Body of pancreas (tissue), 4 donors: ENCODE measurements around the gene PIGZ.

Source experiments
- POLR2A ChIP-seq, 3 donors: fragments of 450-650 bp; IDR thresholded peaks; one replicate each; pipeline ENCODE4 v1.6.1; 2016; ENCODE audit warnings: antibody characterized with exemption in 3 of 3, mild to moderate bottlenecking in 2 of 3
- TF ChIP-seq, protein P1 (sequence below), 7 experiments: fragments of 450-650 bp in 4 of 7; fragments of 200-600 bp in 3 of 7; sonication (generic) in 3 of 7; IDR thresholded peaks; one replicate each; pipeline ENCODE4 v1.5.1; 2016 to 2019; ENCODE audit warnings: antibody characterized with exemption in 7 of 7

DNA sequence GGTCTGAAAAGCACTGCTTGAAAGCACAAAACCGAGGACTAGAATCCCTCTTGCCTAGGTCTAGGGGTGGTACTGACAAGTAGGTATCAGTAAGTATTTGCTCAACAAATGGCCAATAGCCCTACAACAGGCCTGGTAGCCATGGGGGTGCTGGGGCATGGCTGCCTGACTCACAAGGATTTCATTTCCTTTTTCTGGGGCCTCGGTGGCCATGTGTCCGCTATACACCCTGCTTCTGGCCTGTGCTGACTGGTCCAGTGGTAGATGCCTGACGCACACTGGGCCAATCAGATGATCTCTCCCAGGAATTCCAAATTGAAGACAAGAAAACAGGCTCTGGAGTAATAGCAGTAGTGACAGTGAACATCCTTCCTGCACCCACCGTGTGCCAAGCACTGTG lies 31.6 kb upstream of the PIGZ start:
- TF ChIP-seq, protein P1, sequence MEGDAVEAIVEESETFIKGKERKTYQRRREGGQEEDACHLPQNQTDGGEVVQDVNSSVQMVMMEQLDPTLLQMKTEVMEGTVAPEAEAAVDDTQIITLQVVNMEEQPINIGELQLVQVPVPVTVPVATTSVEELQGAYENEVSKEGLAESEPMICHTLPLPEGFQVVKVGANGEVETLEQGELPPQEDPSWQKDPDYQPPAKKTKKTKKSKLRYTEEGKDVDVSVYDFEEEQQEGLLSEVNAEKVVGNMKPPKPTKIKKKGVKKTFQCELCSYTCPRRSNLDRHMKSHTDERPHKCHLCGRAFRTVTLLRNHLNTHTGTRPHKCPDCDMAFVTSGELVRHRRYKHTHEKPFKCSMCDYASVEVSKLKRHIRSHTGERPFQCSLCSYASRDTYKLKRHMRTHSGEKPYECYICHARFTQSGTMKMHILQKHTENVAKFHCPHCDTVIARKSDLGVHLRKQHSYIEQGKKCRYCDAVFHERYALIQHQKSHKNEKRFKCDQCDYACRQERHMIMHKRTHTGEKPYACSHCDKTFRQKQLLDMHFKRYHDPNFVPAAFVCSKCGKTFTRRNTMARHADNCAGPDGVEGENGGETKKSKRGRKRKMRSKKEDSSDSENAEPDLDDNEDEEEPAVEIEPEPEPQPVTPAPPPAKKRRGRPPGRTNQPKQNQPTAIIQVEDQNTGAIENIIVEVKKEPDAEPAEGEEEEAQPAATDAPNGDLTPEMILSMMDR (IDR thresholded peaks at IDR 0.05): no peak
- TF ChIP-seq POLR2A (IDR thresholded peaks at IDR 0.05): no peak
